ENCODE measurements around the gene GPR37.

GRCh38 chr7:124811341-124811740 lies 45.7 kb upstream of the GPR37 start:
- TF ChIP-seq CTCF (IDR thresholded peaks at IDR 0.05; ENCODE audit: low read depth, low read length) (no peak), POLR2A (IDR thresholded peaks at IDR 0.05; ENCODE audit: extremely low read depth, insufficient read length) (no peak), MAX (IDR thresholded peaks at IDR 0.05; ENCODE audit: low read depth, low read length) (no peak), MYC (IDR thresholded peaks at IDR 0.05; ENCODE audit: low read depth, low read length) (no peak)

All from NB4 (cell line).